Kidney (tissue), 14 donors: ENCODE data around the gene UBE2D2. TPM values are rescaled to one million over a fixed set of nuclear protein-coding genes. Genes with fewer than 3 reads are reported as not detected.
A peak's percentile ranks its signal among the peaks of the same experiment; 100 is the strongest.

Experiments
- DNase-seq, 5 donors: peaks; one replicate each; pipeline ENCODE4 v3.0.0-alpha.2; 2013 to 2020
- FAIRE-seq: peaks from 2 replicates; lab custom pipeline; 2012; peaks lifted over from hg19 to GRCh38; lab: Jason Lieb, UNC
- H3K27ac ChIP-seq, 2 donors: one replicate each; pipeline ENCODE4 v1.7.0; 2013; ENCODE audit warnings: low read depth in 2 of 2, low read length in 2 of 2, inconsistent platforms in 1 of 2
- H3K27me3 ChIP-seq: one replicate; pipeline ENCODE4 v1.7.1; 2013; ENCODE audit warnings: low read length, inconsistent platforms; ENCODE audit not compliant: control insufficient read depth, insufficient read depth
- H3K36me3 ChIP-seq, 3 donors: one replicate each; pipeline versions ENCODE4 v1.7.0 to v1.7.1; 2013; ENCODE audit warnings: low read length in 3 of 3, control low read depth in 1 of 3, inconsistent platforms in 1 of 3; ENCODE audit not compliant: insufficient read depth in 3 of 3, control insufficient read depth in 2 of 3
- H3K4me1 ChIP-seq, 3 donors: one replicate each; pipeline versions ENCODE4 v1.7.0 to v1.7.1; 2013; ENCODE audit warnings: low read length in 3 of 3, inconsistent platforms in 1 of 3, low read depth in 1 of 3; ENCODE audit not compliant: control insufficient read depth in 2 of 3, insufficient read depth in 2 of 3
- H3K4me3 ChIP-seq, 3 donors: one replicate each; pipeline versions ENCODE4 v1.7.0 to v1.8.1; 2013; ENCODE audit warnings: low read length in 3 of 3, control low read depth in 1 of 3, inconsistent platforms in 1 of 3
- H3K9ac ChIP-seq, 3 donors: one replicate each; pipeline versions ENCODE4 v1.7.0 to v1.7.1; 2013; ENCODE audit warnings: low read length in 3 of 3, control low read depth in 1 of 3, inconsistent platforms in 1 of 3
- H3K9me3 ChIP-seq, 3 donors: one replicate each; pipeline versions ENCODE4 v1.7.0 to v1.7.1; 2013; ENCODE audit warnings: low read length in 3 of 3, control low read depth in 1 of 3, inconsistent platforms in 1 of 3; ENCODE audit not compliant: control insufficient read depth in 2 of 3, insufficient read depth in 1 of 3
- intact Hi-C: fragments of 100-400 bp; cut with DNase I; formaldehyde crosslinking; loops from one replicate; pipeline ENCODE4 v1.11.1; 2022
- polyA plus RNA-seq: library from polyadenylated mRNA; stranded (reverse); fragments of 350-450 nt; fragmentation: Illumina TruSeq; extraction: RNeasy Lipid Tissue Mini Kit (QIAGEN cat#74804); gene quantifications from one replicate; pipeline ENCODE4 v1.2.3, GENCODE V29; 2014; ENCODE audit warnings: low read depth, low replicate concordance; ENCODE audit not compliant: insufficient read depth
- total RNA-seq: library from RNA; stranded (reverse); fragmentation: NEBNext Ultra II Directional; extraction: Animal tissue kit (Norgen Biotek cat#: 25700); gene quantifications from one replicate; pipeline ENCODE4 v1.2.1, GENCODE V29; 2021
- TF ChIP-seq, protein P1 (sequence below): IDR thresholded peaks from 3 replicates; pipeline ENCODE4 v1.5.1; 2012; ENCODE audit warnings: mild to moderate bottlenecking, moderate library complexity, borderline replicate concordance; ENCODE audit not compliant: insufficient read depth; ENCODE audit errors: extremely low read depth
- donor health status: control.
- donor health status: control.
- donor health status: control.
- donor health status: control.
- donor health status: control.
- donor health status: DM: yes; HTN: yes; CAD: no.
- donor health status: Normal renal cell carcinoma (clear cell type).

Gene UBE2D2
- total and polyA plus RNA-seq, 2 donors from 2014 or later: 118 to 131 TPM

GRCh38 chr5:139667001-139667729 lies 106.0 kb downstream of the UBE2D2 start:
- FAIRE-seq (no peak), DNase-seq (no peak)
- no peaks in the 10 kb centered on the region for H3K9me3 ChIP-seq
- peak overlapping the region; percentile 93 for H3K27ac ChIP-seq
- peaks cover 8 to 86% (median 82%) of the 10 kb centered on the region in 3 donors for H3K4me1 ChIP-seq
- intact Hi-C loops: no loop called here
- TF ChIP-seq, protein P1, sequence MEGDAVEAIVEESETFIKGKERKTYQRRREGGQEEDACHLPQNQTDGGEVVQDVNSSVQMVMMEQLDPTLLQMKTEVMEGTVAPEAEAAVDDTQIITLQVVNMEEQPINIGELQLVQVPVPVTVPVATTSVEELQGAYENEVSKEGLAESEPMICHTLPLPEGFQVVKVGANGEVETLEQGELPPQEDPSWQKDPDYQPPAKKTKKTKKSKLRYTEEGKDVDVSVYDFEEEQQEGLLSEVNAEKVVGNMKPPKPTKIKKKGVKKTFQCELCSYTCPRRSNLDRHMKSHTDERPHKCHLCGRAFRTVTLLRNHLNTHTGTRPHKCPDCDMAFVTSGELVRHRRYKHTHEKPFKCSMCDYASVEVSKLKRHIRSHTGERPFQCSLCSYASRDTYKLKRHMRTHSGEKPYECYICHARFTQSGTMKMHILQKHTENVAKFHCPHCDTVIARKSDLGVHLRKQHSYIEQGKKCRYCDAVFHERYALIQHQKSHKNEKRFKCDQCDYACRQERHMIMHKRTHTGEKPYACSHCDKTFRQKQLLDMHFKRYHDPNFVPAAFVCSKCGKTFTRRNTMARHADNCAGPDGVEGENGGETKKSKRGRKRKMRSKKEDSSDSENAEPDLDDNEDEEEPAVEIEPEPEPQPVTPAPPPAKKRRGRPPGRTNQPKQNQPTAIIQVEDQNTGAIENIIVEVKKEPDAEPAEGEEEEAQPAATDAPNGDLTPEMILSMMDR: no peak
- peak overlapping the region in 2 of 3 donors; percentile 37 to 74 for H3K9ac ChIP-seq
- H3K4me3 ChIP-seq: no peak overlapping the region
- no peaks in the 10 kb centered on the region for H3K27me3 ChIP-seq
- H3K36me3 ChIP-seq: peaks cover 0 to 5% (median 0%) of the 10 kb centered on the region in 3 donors

DNA sequence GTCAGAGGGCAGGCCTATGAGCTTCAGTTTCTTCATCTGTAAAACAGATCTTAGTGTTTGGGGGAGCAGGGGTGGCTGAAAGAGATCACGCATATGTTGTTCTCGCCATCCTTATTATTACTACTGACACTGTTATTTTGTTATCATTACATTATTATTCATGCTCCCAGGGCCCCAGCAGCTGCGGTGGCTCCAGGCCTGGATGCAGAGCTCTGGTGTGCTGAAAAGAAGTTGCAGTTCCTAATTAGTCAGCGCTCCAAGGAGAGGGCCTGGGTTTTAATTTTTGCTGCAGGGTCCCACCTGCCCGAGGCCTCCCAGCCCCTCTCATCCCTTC lies 106.6 kb downstream of the UBE2D2 start:
- intact Hi-C loops: no loop called here
- peaks cover 0 to 5% (median 2%) of the 10 kb centered on the region in 3 donors for H3K36me3 ChIP-seq
- peak overlapping the region; percentile 93 for H3K27ac ChIP-seq
- H3K9ac ChIP-seq: peak overlapping the region in 2 of 3 donors; percentile 36 to 74
- TF ChIP-seq, protein P1: no peak
- peak overlapping the region in 1 of 3 donors; percentile 41 for H3K4me3 ChIP-seq
- peaks cover 8 to 85% (median 81%) of the 10 kb centered on the region in 3 donors for H3K4me1 ChIP-seq
- DNase-seq (no peak), FAIRE-seq (no peak)
- no peaks in the 10 kb centered on the region for H3K9me3 ChIP-seq
- H3K27me3 ChIP-seq: no peaks in the 10 kb centered on the region

- peak overlapping the region in 1 of 3 donors; percentile 49 for H3K4me3 ChIP-seq
- no peaks in the 10 kb centered on the region for H3K9me3 ChIP-seq
- no peaks in the 10 kb centered on the region for H3K27me3 ChIP-seq
- DNase-seq: peak in 4 of 5 donors; percentile 67 to 85 (median 78)
- intact Hi-C loops: no loop called here
- peak overlapping the region; percentile 93 for H3K27ac ChIP-seq
- no peak for FAIRE-seq
- TF ChIP-seq, protein P1: no peak
- peaks cover 0 to 5% (median 2%) of the 10 kb centered on the region in 3 donors for H3K36me3 ChIP-seq
- H3K9ac ChIP-seq: peak overlapping the region in 2 of 3 donors; percentile 36 to 74
- H3K4me1 ChIP-seq: peaks cover 8 to 85% (median 78%) of the 10 kb centered on the region in 3 donors
Measured at GRCh38 chr5:139668064-139668880, 107.1 kb downstream of the UBE2D2 start.
